ENCODE measurements around the gene STOM.
A peak's percentile ranks its signal among the peaks of the same experiment; 100 is the strongest.

STOM gene

DNA sequence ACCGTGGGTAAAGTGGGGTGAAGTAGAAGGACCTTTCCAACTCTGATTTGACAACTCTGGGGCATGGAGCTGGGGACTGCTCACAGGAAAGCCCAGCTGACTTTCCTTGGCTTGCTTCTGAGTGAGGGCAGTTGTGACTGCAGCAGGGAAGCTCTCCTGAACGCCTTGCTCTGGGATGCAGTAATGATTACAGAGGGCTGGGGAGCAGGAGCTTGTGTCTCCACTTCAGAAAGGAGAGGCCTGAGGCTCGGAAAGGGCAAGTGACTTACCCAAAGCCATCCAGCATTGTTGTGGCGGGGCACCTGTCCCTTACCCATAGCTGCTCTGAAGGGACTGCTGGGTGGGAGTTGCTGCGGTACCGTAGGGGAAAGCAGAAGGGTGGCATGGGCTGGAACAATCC lies 60.9 kb downstream of the STOM start:
- H3K36me3 Mint-ChIP-seq = peaks cover 63% of the 10 kb centered on the region
- ATAC-seq = no peak
- no peaks in the 10 kb centered on the region for H3K27me3 Mint-ChIP-seq
- no peaks in the 10 kb centered on the region for H3K4me1 Mint-ChIP-seq
- H3K9me3 Mint-ChIP-seq = no peaks in the 10 kb centered on the region
- no peak overlapping the region for H3K4me3 Mint-ChIP-seq
- H3K27ac Mint-ChIP-seq = no peak overlapping the region

- no peak for ATAC-seq
- no peak overlapping the region for H3K4me3 Mint-ChIP-seq
- H3K9me3 Mint-ChIP-seq = no peaks in the 10 kb centered on the region
- no peaks in the 10 kb centered on the region for H3K27me3 Mint-ChIP-seq
- peaks cover 63% of the 10 kb centered on the region for H3K36me3 Mint-ChIP-seq
- H3K27ac Mint-ChIP-seq = no peak overlapping the region
- no peaks in the 10 kb centered on the region for H3K4me1 Mint-ChIP-seq
Observed at GRCh38 chr9:121308765-121309164, 61.3 kb downstream of the STOM start.

- no peaks in the 10 kb centered on the region for H3K27me3 Mint-ChIP-seq
- peaks cover 61% of the 10 kb centered on the region for H3K36me3 Mint-ChIP-seq
- no peak for ATAC-seq
- H3K4me3 Mint-ChIP-seq = no peak overlapping the region
- H3K4me1 Mint-ChIP-seq = no peaks in the 10 kb centered on the region
- H3K27ac Mint-ChIP-seq = no peak overlapping the region
- H3K9me3 Mint-ChIP-seq = no peaks in the 10 kb centered on the region
Observed at GRCh38 chr9:121307976-121308375, 62.1 kb downstream of the STOM start.

DNA sequence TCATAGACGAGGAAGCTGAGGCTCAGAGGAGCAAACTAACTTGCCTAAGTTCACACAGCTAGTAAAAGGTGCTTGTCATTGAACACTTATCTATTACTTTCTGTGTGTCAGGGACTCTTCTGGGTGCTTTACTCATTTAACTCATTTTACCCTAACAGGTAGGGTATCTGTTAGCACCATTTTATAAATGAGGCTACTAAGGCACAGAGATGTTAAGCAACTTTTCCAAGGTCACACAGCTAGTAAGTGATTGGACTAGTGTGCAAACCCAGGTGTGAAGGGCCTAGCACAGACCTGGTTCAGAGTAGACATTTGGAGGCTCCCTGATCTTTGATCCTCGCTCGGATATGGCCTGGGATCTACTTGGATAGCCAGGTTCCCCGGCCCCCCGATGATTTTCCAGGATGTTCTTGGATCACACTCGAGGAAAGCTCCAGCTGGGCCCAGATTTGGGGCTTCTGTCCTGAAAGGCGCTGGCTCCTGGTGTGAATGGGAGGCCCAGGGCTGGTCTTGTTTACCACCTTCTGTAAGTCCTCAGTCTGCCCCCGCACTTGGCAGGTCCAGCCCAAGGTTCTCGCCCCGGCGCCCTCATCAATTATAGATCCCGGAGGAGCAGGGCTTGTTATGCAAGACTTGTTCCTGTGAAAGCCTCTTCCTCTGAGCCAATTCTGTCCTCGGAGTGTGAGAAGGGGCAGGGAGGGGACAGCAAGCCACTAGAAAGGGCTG lies 64.6 kb downstream of the STOM start:
- Mint-ChIP-seq H3K4me1 (peaks cover 4% of the 10 kb centered on the region), H3K4me3 (no peak overlapping the region), H3K36me3 (peaks cover 35% of the 10 kb centered on the region), H3K27ac (no peak overlapping the region), H3K9me3 (no peaks in the 10 kb centered on the region), H3K27me3 (no peaks in the 10 kb centered on the region)
- no peak for ATAC-seq

DNA sequence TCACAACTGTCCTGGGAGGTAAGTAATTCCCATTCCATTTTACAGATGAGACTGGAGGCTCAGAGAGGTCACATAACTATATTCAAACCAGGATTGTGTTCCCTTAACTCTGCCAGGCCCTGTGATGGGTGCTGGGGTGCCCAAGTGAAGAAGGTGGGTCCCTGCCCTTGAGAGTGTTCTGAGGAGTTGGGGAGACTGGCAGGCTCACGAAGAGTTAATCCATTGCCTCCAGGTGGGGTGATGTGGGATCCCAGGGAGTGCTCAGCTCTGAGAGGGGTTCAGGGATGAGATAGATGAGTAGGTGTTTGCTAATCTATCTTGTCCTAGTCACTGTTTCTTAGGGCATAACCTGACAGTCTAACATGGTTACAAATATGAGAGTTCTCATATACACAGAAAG lies 65.3 kb downstream of the STOM start:
- H3K36me3 Mint-ChIP-seq = peaks cover 30% of the 10 kb centered on the region
- no peak overlapping the region for H3K27ac Mint-ChIP-seq
- H3K27me3 Mint-ChIP-seq = no peaks in the 10 kb centered on the region
- ATAC-seq = no peak
- no peak overlapping the region for H3K4me3 Mint-ChIP-seq
- H3K4me1 Mint-ChIP-seq = peaks cover 11% of the 10 kb centered on the region
- no peaks in the 10 kb centered on the region for H3K9me3 Mint-ChIP-seq

GRCh38 chr9:121303456-121304451 lies 66.3 kb downstream of the STOM start:
- Mint-ChIP-seq H3K36me3 (peaks cover 28% of the 10 kb centered on the region), H3K4me3 (no peak overlapping the region), H3K27me3 (no peaks in the 10 kb centered on the region), H3K27ac (no peak overlapping the region), H3K4me1 (peaks cover 15% of the 10 kb centered on the region), H3K9me3 (no peaks in the 10 kb centered on the region)
- no peak for ATAC-seq

DNA sequence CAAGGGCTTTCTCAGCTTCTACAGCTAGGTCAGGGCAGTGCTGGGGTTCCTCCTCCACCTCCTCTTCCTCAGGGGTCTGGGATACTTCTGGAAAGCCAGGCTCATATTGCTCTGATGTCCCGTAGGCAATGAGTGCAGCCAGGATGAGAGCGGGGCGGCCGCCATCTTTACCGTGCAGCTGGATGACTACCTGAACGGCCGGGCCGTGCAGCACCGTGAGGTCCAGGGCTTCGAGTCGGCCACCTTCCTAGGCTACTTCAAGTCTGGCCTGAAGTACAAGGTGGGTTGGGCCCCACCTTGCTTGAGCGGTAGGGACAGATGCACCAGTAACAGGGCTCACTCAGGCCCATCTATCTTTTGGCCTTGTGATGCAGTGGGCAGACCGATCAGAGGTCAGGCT lies 67.3 kb downstream of the STOM start:
- H3K4me1 Mint-ChIP-seq = peaks cover 25% of the 10 kb centered on the region
- H3K9me3 Mint-ChIP-seq = no peaks in the 10 kb centered on the region
- H3K27ac Mint-ChIP-seq = no peak overlapping the region
- H3K36me3 Mint-ChIP-seq = peaks cover 19% of the 10 kb centered on the region
- H3K27me3 Mint-ChIP-seq = no peaks in the 10 kb centered on the region
- no peak for ATAC-seq
- no peak overlapping the region for H3K4me3 Mint-ChIP-seq

DNA sequence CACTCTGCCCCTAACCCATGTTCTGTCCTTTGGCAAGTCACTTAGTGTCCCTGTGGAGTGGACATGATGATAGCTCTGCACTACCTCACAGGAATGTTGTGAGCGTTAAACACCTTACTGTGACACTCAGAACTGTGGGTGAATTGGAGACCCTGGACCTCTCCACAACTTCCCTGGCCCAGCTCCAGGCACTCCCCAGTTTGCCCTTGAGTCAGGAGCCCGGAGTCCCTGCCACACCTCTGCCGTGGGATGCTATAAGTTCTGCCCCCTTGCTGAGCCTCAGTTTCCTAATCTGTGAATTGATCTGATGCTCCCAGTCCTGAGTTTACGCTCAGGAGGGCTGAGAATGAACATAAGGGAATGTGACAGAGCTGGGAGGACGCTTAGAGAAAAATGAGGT lies 67.7 kb downstream of the STOM start:
- Mint-ChIP-seq H3K36me3 (peaks cover 16% of the 10 kb centered on the region), H3K27me3 (no peaks in the 10 kb centered on the region)
- no peak for ATAC-seq

DNA sequence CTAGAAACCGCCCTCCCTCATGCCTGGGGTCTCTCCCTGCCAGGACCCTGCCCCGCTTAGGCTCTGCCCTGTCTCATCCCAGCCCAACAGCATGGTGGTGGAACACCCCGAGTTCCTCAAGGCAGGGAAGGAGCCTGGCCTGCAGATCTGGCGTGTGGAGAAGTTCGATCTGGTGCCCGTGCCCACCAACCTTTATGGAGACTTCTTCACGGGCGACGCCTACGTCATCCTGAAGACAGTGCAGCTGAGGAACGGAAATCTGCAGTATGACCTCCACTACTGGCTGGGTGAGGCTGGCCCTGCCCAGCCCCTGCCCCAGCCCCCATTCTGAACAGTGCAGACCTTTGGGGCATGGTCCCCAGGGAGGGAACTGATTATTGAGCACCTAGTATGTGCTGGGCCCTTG lies 68.2 kb downstream of the STOM start:
- H3K36me3 Mint-ChIP-seq = peaks cover 16% of the 10 kb centered on the region

More for the DNA sequence above, 67.7 kb downstream of the STOM start:
- Mint-ChIP-seq H3K9me3 (no peaks in the 10 kb centered on the region), H3K4me1 (peaks cover 29% of the 10 kb centered on the region), H3K4me3 (no peak overlapping the region), H3K27ac (no peak overlapping the region)

DNA sequence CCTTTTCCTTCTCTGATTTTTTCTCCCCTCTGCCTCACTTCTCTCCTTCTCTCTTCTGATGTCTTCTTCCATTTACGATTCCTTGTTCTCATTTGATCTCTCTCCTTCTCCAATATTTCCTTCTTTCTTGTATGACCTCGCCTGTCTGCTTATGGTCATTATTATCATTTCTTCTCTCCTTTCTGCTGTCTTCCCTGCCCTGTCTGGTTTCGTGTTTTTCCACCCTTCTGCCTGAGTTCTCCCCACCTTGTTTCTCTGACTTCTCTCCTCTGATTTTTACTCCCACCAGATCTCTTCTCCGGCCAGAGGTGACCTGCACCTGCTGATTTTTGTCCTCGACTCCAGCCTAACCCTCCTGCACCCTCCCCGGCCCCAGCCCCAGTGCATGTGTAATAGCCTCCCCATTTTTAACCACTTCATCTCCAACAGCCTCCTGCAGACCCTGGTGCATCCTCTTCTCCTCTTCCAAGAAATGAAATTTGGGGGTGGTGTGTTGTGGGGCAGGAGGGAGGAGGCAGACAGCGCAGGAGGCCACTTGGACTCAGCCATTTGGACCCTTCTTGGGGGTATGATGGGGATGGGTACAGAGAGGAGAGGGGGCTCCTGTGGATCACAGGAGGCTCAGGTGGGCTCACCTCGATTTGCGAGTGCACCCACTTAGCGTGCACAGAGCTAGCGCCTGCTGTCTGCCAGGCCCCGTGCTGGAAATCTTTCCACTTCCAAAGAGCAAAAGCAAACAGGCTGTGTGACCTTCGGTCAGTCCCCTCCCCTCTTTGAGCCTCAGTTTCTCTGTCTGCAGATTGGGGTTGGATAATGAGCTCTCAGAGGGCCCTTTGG lies 69.5 kb downstream of the STOM start:
- Mint-ChIP-seq H3K4me1 (peaks cover 33% of the 10 kb centered on the region), H3K4me3 (peak overlapping the region; percentile 80), H3K27me3 (no peaks in the 10 kb centered on the region), H3K36me3 (peaks cover 16% of the 10 kb centered on the region), H3K9me3 (no peaks in the 10 kb centered on the region), H3K27ac (peak overlapping the region; percentile 76)
- no peak for ATAC-seq

More for the DNA sequence above, 68.2 kb downstream of the STOM start:
- no peak for ATAC-seq
- Mint-ChIP-seq H3K4me3 (no peak overlapping the region), H3K4me1 (peaks cover 33% of the 10 kb centered on the region), H3K9me3 (no peaks in the 10 kb centered on the region), H3K27ac (no peak overlapping the region), H3K27me3 (no peaks in the 10 kb centered on the region)

DNA sequence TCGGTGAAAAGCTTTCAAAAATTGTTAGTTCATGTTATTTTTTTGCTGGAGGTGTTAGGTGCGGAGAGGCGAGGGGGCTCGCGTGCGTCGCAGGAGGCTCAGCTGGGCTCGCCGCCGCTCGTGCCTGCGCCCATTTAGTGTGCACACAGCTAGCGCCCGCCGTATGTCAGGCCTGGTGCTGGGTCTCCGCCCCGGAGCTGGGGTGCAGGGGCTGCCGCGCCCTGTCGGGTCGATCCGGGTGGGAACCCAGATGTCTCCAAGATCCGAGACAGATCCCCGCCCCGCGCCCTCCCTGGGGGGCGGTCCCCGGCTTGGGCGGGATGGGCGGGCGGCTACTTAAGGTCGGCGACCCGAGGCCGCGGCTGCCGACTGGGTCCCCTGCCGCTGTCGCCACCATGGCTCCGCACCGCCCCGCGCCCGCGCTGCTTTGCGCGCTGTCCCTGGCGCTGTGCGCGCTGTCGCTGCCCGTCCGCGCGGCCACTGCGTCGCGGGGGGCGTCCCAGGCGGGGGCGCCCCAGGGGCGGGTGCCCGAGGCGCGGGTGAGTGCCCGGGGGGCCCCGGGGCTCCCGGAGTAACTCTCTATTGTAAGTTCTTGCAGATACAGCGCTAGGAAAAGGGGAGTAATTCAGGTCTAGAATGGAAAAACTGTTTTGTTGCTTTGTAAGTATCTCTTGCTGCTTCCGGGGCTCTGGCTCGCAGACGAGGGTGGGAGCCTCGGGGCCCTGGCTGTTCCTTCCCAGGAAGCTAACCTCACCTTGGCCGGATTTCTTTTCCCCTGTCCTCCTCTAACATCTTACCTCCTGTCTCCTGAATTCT lies 70.4 kb downstream of the STOM start:
- H3K9me3 Mint-ChIP-seq = no peaks in the 10 kb centered on the region
- ATAC-seq = peak; percentile 73
- no peaks in the 10 kb centered on the region for H3K27me3 Mint-ChIP-seq
- peak overlapping the region; percentile 80 for H3K4me3 Mint-ChIP-seq
- H3K36me3 Mint-ChIP-seq = peaks cover 15% of the 10 kb centered on the region
- peak overlapping the region; percentile 76 for H3K27ac Mint-ChIP-seq
- H3K4me1 Mint-ChIP-seq = peaks cover 33% of the 10 kb centered on the region

DNA sequence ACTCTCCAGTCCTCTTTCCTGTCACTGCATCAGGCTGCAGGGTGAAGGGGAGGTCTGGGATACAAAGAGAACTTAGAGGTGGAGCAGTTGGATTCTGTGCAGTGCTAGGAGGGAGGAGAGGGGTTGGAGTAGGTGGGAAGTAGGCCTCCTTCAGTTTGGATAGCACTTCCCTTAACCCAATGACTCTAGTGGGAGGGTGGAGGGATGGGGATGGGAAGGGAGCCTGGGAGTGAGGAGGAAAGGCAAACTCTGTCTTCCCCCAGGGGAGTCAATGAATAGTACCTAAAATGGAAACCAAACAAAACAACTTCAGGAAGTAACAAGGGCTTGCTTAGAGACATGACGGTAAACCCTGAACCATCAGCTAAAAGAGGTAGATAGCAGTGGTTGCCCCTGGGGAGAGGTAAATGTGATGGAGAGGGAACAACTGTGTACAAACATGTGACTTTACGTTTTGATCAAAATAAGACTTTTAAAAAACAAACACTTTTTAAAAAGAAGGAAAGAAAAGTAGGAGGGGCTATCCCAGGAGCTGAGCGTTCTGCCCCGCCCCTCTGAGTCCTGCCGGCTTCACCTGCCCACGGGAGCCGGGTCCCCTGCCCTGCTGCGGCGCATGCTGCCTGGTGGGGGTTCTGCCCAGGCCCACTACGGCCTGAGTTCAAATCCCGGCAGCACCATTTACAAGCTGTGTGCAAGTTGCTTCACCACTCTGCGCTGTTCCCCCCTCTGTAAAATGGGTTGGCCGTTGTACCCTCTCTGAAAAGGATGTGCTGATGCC lies 71.2 kb downstream of the STOM start:
- no peaks in the 10 kb centered on the region for H3K9me3 Mint-ChIP-seq
- H3K4me3 Mint-ChIP-seq = peak overlapping the region; percentile 61
- H3K4me1 Mint-ChIP-seq = peaks cover 33% of the 10 kb centered on the region
- H3K27ac Mint-ChIP-seq = peak overlapping the region; percentile 76
- ATAC-seq = peak; percentile 75
- no peaks in the 10 kb centered on the region for H3K27me3 Mint-ChIP-seq
- H3K36me3 Mint-ChIP-seq = peaks cover 7% of the 10 kb centered on the region

DNA sequence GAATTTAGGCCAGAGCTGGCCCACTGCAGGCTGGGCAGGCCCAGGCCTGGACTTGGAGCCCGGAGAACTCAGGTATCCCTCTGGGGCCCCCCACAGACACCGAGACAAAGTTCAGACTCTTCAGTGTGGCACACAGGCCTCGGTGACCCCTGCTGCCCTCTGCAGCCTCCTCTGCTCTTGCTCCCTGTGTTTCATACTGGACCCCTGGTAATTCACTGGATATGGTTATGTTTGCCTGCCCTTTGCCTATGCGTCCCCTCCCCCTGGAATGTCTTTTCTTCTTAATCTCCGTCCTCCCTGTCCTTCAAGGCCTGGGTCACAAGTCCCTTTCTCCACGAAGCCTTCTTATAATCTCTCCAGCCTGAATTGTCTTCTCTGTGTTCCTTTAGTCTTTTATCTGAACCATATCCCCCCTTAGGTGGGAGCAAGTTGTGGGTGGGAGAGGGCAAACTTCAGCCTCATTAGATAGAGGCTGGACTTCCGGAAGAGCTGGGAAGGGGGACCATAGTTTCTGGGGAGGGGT lies 72.0 kb downstream of the STOM start:
- peak overlapping the region; percentile 76 for H3K27ac Mint-ChIP-seq
- no peak overlapping the region for H3K4me3 Mint-ChIP-seq
- no peaks in the 10 kb centered on the region for H3K27me3 Mint-ChIP-seq
- no peaks in the 10 kb centered on the region for H3K36me3 Mint-ChIP-seq
- H3K9me3 Mint-ChIP-seq = no peaks in the 10 kb centered on the region
- peaks cover 33% of the 10 kb centered on the region for H3K4me1 Mint-ChIP-seq
- ATAC-seq = no peak

Data from stimulated activated memory B cell treated with anti-CD40 and anti-IgM and Interleukin-4, amounts not matched to agents 10 μg/mL and 1 μg/mL and 100 μg/mL, for 72 hours (primary cell).